Inferior parietal cortex (tissue), 1 donor: ENCODE measurements around the gene FOXL1.
"Not testable (repeated sequence)": the region's sequence is repeated elsewhere in the genome, so short reads cannot be mapped to it uniquely, and the experiment has no call there.

Experiments used
- DNase-seq: peaks from one replicate; pipeline ENCODE4 v3.0.0-alpha.2; 2016; ENCODE audit errors: extremely low spot score

The FOXL1 gene

GRCh38 chr16:86580791-86581170 is 2.4 kb downstream of the FOXL1 start:
- DNase-seq = no peak

GRCh38 chr16:86581458-86581857 is 3.1 kb downstream of the FOXL1 start:
- DNase-seq = no peak

- no peak for DNase-seq
Measured at GRCh38 chr16:86584071-86584685, 5.8 kb downstream of the FOXL1 start.

- no peak for DNase-seq
Measured at GRCh38 chr16:86584726-86585721, 6.7 kb downstream of the FOXL1 start.

DNA sequence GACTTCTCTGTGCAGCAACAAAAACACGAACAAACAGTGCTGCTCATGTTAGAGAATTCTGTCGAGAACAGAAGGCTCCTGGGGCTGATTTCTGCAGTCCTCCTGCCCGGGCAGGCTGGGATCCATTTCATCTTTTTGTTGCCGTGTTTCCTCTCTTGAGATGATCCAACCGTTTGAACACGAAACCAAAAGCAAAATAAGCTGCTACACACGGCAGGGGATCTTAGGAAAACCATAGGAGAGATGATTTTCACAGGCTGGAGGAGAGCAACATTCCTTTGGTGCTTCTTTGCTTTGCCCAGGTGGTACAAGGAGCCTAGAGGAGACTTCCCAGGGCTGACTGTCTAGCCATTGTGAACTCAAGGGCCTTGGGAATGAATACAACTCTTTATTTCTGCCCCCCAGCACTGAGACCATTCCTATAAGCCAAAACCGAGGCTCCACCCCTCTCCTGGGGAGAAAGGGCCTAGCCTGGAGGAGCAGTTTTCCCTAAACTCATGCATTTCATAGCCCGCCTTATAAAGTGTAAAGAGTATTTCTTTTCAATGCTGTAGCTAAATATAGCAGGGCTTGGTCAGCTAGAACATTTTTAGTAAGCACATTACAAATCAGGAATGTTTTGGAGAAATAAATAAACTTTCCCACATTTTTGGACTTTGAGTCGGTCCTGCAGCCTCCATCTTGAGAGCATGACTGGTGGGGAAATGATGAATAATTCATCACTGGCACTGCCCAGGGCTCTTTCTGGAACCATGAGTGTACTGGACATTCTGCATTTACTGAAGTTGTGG is 7.7 kb downstream of the FOXL1 start:
- DNase-seq = no peak

- DNase-seq = no peak
Measured at GRCh38 chr16:86587487-86587886, 9.1 kb downstream of the FOXL1 start.

GRCh38 chr16:86587955-86588354 is 9.6 kb downstream of the FOXL1 start:
- DNase-seq = not testable (repeated sequence)

DNA sequence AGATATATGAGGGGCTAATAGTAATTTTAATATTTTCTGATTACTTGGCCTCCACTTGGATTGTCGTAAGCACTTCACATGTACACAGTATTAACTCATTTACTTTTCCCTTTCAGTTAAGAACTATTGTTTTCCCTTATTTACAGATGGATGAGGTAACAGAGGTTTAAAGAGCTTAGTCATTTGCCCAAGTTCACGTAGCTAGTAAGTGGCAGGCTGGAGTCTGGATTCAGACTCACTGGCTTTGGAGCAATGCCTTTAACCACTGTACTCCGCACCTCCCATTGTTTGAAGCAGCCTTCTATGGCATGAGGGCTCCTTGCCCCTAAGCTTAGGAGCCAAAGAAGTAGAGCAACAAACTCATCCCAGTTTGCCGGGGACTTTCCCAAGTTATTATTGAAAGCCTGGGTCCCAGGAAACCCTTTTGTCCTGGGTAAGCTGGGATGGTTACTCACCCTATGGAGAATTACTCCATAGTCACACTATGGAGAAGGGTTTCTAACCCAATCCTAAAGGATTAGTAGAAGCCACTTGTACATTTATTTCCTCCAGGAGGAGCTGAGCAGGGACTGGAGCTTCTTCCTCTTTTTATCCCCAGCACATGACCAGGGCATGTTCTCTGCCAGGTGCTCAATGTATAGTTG is 12.3 kb downstream of the FOXL1 start:
- DNase-seq = no peak

DNA sequence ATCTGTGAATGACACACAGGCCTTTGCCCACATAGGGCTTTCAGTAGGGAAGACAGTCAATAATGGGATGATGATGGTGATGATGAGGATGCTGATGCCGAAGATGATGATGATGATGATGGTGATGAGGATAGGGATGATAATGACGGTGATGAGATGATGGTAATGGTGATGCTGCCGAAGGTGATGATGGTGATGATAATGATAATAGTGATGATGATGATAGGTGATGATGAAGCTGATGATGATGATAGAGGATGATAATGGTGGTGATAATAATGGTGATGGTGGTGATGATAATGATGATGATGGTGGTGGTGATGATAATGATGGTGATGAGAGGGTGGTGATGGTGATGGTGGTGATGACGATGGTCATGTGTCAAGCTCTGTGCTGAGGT is 12.9 kb downstream of the FOXL1 start:
- no peak for DNase-seq

- DNase-seq = no peak
Measured at GRCh38 chr16:86593913-86594620, 15.7 kb downstream of the FOXL1 start.

DNA sequence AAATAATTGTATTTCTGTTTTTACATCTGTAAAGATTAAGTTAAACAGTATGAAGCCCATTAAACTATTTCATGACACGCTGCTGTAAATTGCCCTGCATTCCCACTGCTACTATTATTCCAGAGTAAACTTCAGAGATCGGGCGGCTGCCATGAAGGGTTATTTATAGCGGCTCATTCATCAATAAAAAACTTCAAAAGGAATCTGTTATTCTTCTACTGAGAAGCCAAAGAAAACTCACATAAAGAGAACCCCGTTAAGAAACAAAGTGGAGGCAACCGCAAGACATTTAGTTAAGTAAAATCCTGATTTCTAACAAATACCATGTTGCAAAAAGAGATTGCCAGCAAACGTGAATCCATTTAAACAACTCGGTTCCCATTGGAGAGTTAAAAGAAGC is 16.4 kb downstream of the FOXL1 start:
- no peak for DNase-seq

- DNase-seq = no peak
Measured at GRCh38 chr16:86595983-86596605, 17.7 kb downstream of the FOXL1 start.

- no peak for DNase-seq
Measured at GRCh38 chr16:86597126-86597879, 19.0 kb downstream of the FOXL1 start.

- DNase-seq = no peak
Measured at GRCh38 chr16:86597880-86598606, 19.7 kb downstream of the FOXL1 start.

GRCh38 chr16:86598607-86599565 is 20.5 kb downstream of the FOXL1 start:
- no peak for DNase-seq

GRCh38 chr16:86601356-86601755 is 23.0 kb downstream of the FOXL1 start:
- DNase-seq = no peak

- no peak for DNase-seq
Measured at GRCh38 chr16:86602521-86602920, 24.2 kb downstream of the FOXL1 start.
